ENCODE measurements around the gene IL1RL1. TPM values are rescaled to one million over a fixed set of nuclear protein-coding genes. Genes with fewer than 3 reads are reported as not detected.

The IL1RL1 gene
- total RNA-seq, 1 donor from 2014 or later = not detected

GRCh38 chr2:102277202-102277700 is 34.1 kb upstream of the IL1RL1 start:
- H3K27me3 Mint-ChIP-seq = peaks cover 4% of the 10 kb centered on the region
- H3K4me1 Mint-ChIP-seq (ENCODE audit: low read depth) = no peaks in the 10 kb centered on the region
- H3K27ac Mint-ChIP-seq = no peak overlapping the region
- H3K9me3 Mint-ChIP-seq (ENCODE audit: low read depth) = peaks cover 3% of the 10 kb centered on the region
- DNase-seq (ENCODE audit: low spot score, unreplicated experiment) = no peak
- H3K36me3 Mint-ChIP-seq (ENCODE audit: insufficient read depth) = no peaks in the 10 kb centered on the region
- no peak for TF ChIP-seq CTCF (IDR thresholded peaks at IDR 0.05; ENCODE audit: unreplicated experiment)
- H3K4me3 Mint-ChIP-seq (ENCODE audit: low read depth) = no peak overlapping the region

- DNase-seq (ENCODE audit: low spot score, unreplicated experiment) = no peak
- H3K27me3 Mint-ChIP-seq = peaks cover 4% of the 10 kb centered on the region
- no peaks in the 10 kb centered on the region for H3K36me3 Mint-ChIP-seq (ENCODE audit: insufficient read depth)
Observed at GRCh38 chr2:102278720-102279390, 32.5 kb upstream of the IL1RL1 start.

GRCh38 chr2:102279391-102279735 is 32.0 kb upstream of the IL1RL1 start:
- Mint-ChIP-seq H3K27me3 (peaks cover 4% of the 10 kb centered on the region), H3K27ac (no peak overlapping the region), H3K36me3 (ENCODE audit: insufficient read depth) (no peaks in the 10 kb centered on the region), H3K9me3 (ENCODE audit: low read depth) (peaks cover 3% of the 10 kb centered on the region), H3K4me1 (ENCODE audit: low read depth) (no peaks in the 10 kb centered on the region), H3K4me3 (ENCODE audit: low read depth) (no peak overlapping the region)
- no peak for DNase-seq (ENCODE audit: low spot score, unreplicated experiment)
- TF ChIP-seq CTCF (IDR thresholded peaks at IDR 0.05; ENCODE audit: unreplicated experiment) = no peak

More at GRCh38 chr2:102278720-102279390, 32.5 kb upstream of the IL1RL1 start:
- peaks cover 3% of the 10 kb centered on the region for H3K9me3 Mint-ChIP-seq (ENCODE audit: low read depth)
- H3K4me1 Mint-ChIP-seq (ENCODE audit: low read depth) = no peaks in the 10 kb centered on the region
- H3K4me3 Mint-ChIP-seq (ENCODE audit: low read depth) = no peak overlapping the region
- no peak overlapping the region for H3K27ac Mint-ChIP-seq
- TF ChIP-seq CTCF (IDR thresholded peaks at IDR 0.05; ENCODE audit: unreplicated experiment) = no peak

- no peak overlapping the region for H3K27ac Mint-ChIP-seq
- H3K27me3 Mint-ChIP-seq = peaks cover 4% of the 10 kb centered on the region
- H3K4me1 Mint-ChIP-seq (ENCODE audit: low read depth) = no peaks in the 10 kb centered on the region
- no peaks in the 10 kb centered on the region for H3K9me3 Mint-ChIP-seq (ENCODE audit: low read depth)
- no peaks in the 10 kb centered on the region for H3K36me3 Mint-ChIP-seq (ENCODE audit: insufficient read depth)
- TF ChIP-seq CTCF (IDR thresholded peaks at IDR 0.05; ENCODE audit: unreplicated experiment) = no peak
- DNase-seq (ENCODE audit: low spot score, unreplicated experiment) = no peak
- no peak overlapping the region for H3K4me3 Mint-ChIP-seq (ENCODE audit: low read depth)
Observed at GRCh38 chr2:102282678-102283091, 28.7 kb upstream of the IL1RL1 start.

GRCh38 chr2:102283996-102284395 is 27.4 kb upstream of the IL1RL1 start:
- no peaks in the 10 kb centered on the region for H3K27me3 Mint-ChIP-seq
- no peaks in the 10 kb centered on the region for H3K4me1 Mint-ChIP-seq (ENCODE audit: low read depth)
- no peaks in the 10 kb centered on the region for H3K36me3 Mint-ChIP-seq (ENCODE audit: insufficient read depth)
- no peak overlapping the region for H3K27ac Mint-ChIP-seq
- no peak overlapping the region for H3K4me3 Mint-ChIP-seq (ENCODE audit: low read depth)
- no peaks in the 10 kb centered on the region for H3K9me3 Mint-ChIP-seq (ENCODE audit: low read depth)
- TF ChIP-seq CTCF (IDR thresholded peaks at IDR 0.05; ENCODE audit: unreplicated experiment) = no peak
- no peak for DNase-seq (ENCODE audit: low spot score, unreplicated experiment)

Measured in progenitor cell of endocrine pancreas (in vitro differentiated cells).